Fibroblast of villous mesenchyme (primary cell): ENCODE data around the gene CREB5. TPM values are rescaled to one million over a fixed set of nuclear protein-coding genes. Genes with fewer than 3 reads are reported as not detected.

Source experiments
- DNase-seq: peaks from one replicate; pipeline ENCODE4 v3.0.0-alpha.2; 2010; ENCODE audit warnings: low read depth
- H3K4me3 ChIP-seq: 2 replicates; pipeline ENCODE4 v1.5.1; 2011; ENCODE audit warnings: low read depth, mild to moderate bottlenecking, low read length
- total RNA-seq: library from RNA; depleted of rRNA; stranded (reverse); fragments of >200 nt; gene quantifications from 2 replicates; pipeline ENCODE4 v1.2.3, GENCODE V29; 2012
- TF ChIP-seq, protein P1 (sequence below): IDR thresholded peaks from 2 replicates; pipeline ENCODE4 v1.5.1; 2012; ENCODE audit warnings: low read depth, mild to moderate bottlenecking, low read length; ENCODE audit not compliant: insufficient read depth

CREB5 gene
- total RNA-seq, 1 donor = 6.0 TPM

DNA sequence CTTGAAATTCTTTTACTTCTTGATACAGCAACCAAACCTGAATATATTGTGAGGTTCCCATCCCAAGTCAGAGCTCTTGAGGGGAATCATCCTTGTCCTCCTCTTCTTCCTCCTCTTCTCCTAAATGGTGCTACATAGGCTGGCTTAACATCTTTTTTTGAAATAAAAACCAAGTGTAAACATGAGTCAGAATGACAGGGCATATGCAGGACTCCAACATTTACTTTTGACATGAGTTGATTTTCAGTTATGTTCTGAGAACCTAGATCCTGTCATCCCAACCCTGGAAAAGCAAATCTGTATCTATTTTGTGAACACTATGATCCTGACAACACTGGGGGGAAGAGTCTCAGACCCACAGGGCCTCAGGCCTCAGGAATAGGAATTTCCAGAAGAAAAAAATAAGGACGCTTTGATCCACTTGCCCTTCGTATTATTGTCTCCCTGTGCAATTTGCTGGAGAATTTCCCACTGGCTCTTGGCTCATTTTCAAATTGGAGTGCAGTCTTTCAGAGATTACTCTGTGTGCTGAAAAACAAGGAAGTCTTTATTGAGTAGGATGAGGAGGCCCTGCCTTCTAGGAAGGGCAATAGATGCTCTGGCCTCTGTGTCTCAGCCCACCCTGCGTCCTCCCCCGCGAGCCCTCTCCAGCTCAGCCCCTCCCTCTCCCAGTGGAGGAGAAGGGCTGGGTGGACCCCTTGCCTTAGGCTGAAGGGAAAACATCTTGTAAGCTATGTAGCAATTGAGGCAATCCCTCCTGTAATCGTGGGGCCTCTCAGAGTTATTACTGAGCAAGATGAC is 121.6 kb downstream of the CREB5 start:
- TF ChIP-seq, protein P1, sequence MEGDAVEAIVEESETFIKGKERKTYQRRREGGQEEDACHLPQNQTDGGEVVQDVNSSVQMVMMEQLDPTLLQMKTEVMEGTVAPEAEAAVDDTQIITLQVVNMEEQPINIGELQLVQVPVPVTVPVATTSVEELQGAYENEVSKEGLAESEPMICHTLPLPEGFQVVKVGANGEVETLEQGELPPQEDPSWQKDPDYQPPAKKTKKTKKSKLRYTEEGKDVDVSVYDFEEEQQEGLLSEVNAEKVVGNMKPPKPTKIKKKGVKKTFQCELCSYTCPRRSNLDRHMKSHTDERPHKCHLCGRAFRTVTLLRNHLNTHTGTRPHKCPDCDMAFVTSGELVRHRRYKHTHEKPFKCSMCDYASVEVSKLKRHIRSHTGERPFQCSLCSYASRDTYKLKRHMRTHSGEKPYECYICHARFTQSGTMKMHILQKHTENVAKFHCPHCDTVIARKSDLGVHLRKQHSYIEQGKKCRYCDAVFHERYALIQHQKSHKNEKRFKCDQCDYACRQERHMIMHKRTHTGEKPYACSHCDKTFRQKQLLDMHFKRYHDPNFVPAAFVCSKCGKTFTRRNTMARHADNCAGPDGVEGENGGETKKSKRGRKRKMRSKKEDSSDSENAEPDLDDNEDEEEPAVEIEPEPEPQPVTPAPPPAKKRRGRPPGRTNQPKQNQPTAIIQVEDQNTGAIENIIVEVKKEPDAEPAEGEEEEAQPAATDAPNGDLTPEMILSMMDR = no peak
- no peak for DNase-seq
- no peak overlapping the region for H3K4me3 ChIP-seq

DNA sequence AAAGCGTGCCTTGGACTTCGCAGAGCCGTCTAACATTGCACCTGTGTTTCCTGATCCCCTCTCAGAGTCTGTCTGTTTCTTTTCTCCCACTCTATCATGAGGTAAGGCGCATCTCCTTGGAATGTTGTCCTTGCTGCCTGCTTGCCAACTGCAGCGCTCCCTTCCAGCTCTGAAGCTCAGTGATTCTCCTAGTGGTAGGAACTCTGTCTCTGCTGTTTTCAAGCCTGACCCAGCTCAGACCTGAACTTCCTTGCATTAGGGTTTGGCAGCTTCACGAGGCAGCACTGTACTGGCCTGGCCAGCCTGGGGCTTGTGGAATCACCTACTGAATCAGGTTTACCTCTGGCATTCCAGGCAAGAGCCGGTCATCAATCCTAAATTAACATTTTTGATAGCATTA is 123.9 kb downstream of the CREB5 start:
- peak; percentile 27 for DNase-seq
- no peak overlapping the region for H3K4me3 ChIP-seq
- TF ChIP-seq, protein P1 = peak; percentile 55

DNA sequence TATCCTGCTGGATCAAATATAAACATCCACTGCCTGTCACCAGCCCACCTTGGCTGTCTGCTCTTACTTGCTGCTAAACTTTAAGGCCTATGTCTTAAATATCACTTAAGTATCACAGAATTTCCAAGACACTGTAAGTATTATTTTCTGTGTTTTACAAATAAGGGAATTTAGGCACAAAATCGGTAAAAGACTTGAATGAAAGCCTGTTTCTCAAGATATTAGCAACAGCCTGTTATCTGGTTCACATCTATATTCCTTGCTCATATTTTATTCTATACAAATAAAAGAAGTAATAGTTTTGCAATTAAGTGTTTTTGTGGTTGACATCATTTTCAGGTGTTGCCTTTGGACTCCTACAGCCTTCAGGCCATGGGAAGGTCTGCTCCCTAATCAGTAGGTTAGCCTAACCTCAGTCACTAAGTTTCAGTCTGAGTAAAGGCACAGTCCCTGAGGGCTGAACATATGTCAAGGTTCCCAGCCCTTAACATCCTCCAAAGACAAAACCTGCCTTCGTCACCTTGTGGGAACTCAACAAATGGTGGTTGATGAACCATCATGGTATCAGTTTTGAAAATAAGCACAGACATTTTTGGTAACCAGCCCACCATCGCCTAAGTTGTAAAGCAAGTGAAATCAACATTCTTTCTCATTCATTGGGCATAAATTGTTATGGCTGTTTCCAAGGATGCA is 127.1 kb downstream of the CREB5 start:
- TF ChIP-seq, protein P1 = no peak

DNA sequence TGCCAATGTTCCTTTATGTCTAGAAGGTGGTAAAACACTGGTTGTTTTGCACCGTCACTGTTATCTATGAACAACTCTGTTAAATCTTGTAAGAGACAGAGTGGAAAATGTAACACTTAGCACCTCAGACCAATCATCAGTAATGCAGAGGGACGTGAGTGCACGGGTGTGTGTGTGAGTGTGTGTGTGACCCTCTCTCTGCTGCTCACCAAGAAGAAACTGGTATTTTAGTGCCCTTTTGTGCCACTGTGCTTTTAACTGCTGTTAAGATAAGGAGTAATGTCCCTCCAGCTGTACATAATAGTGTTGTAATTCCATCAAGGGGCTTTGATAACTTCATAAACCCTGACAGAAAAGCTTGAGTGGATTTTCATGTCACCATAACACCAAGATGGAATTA is 130.1 kb downstream of the CREB5 start:
- TF ChIP-seq, protein P1 = no peak
- no peak for DNase-seq
- no peak overlapping the region for H3K4me3 ChIP-seq

More for the DNA sequence above, 127.1 kb downstream of the CREB5 start:
- DNase-seq = no peak
- H3K4me3 ChIP-seq = no peak overlapping the region

DNA sequence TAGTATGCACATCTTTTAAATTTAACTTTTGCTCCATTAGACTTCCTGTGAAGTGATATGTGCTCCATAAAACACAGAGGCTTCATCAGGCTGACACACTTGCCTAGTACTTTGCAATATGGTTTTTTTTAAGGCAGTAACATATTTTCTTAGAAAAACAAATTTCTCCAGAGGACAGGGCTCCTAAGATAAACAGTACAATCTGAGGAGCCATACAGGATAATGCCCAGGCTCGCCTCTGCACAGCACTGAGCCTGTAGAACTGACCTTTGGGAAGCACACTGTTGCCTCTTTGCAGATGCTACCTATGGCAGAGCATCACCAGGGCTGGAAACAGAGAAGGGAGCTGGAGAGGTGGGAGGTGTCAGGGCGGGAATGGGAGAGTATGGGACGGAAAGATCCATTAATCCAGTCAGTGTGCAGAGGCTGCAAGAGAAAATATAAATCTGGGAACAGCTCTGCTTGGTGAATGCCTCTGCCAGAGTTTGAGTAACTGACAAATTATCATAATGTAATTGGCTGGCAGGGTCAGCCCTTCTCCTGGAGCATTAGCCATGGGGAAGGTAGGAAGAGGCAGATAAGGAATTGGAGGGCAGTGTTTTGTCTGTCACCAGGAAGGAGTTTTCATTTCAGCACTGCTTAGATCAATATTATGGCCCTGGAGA is 132.3 kb downstream of the CREB5 start:
- DNase-seq = no peak

DNA sequence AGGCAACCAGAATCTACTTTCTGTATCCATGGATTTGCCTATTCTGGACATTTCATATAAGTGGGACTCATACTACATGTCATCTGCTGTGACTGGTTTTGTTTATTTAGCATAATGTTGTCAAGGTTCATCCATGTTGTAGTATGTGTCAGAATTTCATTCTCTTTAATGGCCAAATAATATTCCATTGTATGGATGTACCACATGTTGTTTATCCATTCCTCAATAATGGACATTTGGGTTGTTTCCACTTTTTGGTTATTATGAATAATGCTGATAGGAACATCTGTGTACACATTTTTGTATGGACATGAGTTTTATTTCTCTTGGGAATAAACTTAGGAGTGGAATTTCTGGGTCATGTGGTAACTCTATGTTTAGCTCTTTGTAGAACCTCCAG is 133.7 kb downstream of the CREB5 start:
- no peak for DNase-seq
- TF ChIP-seq, protein P1 = no peak
- no peak overlapping the region for H3K4me3 ChIP-seq

More for the DNA sequence above, 132.3 kb downstream of the CREB5 start:
- TF ChIP-seq, protein P1 = no peak
- no peak overlapping the region for H3K4me3 ChIP-seq
